HG02623 (cell line): ENCODE results near the gene STX7.
A peak's percentile ranks its signal among the peaks of the same experiment; 100 is the strongest.
"Not testable (repeated sequence)": the region's sequence is repeated elsewhere in the genome, so short reads cannot be mapped to it uniquely, and the experiment has no call there.

Experiments
- ATAC-seq: cut with Tn5 transposase; IDR thresholded peaks from one replicate; pipeline ENCODE4 v1.9.1; 2021; ENCODE audit warnings: moderate library complexity; ENCODE audit not compliant: unreplicated experiment

STX7 gene

GRCh38 chr6:132512638-132513632 lies at the start of gene STX7:
TSS of gene STX7 (minus strand) at chr6:132513116. CDS start at chr6:132503530, 9,586 bp downstream.
- peak; percentile 90 for ATAC-seq

GRCh38 chr6:132560087-132560486 lies 47.2 kb upstream of the STX7 start:
- not testable (repeated sequence) for ATAC-seq

GRCh38 chr6:132552372-132552771 lies 39.5 kb upstream of the STX7 start, which contains the start of gene TAAR8:
TSS of gene TAAR8 (plus strand) at chr6:132552672. CDS start at chr6:132552693, 21 bp downstream.
- ATAC-seq, result no peak

- ATAC-seq, result no peak
These were observed 38.3 kb upstream of the STX7 start for GRCh38 chr6:132551214-132551613.

- no peak for ATAC-seq
These were observed 36.0 kb upstream of the STX7 start for GRCh38 chr6:132548746-132549463.

GRCh38 chr6:132544826-132545225 lies 31.9 kb upstream of the STX7 start:
- ATAC-seq, result no peak

- no peak for ATAC-seq
These were observed 25.1 kb upstream of the STX7 start, which contains the start of gene TAAR9 for GRCh38 chr6:132537977-132538376. TSS of gene TAAR9 (plus strand) at chr6:132538277. CDS start at chr6:132538290, 13 bp downstream.

GRCh38 chr6:132537145-132537544 lies 24.2 kb upstream of the STX7 start:
- no peak for ATAC-seq

- not testable (repeated sequence) for ATAC-seq
These were observed 21.6 kb upstream of the STX7 start for GRCh38 chr6:132534546-132534945.

- ATAC-seq, result peak; percentile 93
These were observed 17.5 kb upstream of the STX7 start for GRCh38 chr6:132530293-132530974.

GRCh38 chr6:132527791-132528190 lies 14.9 kb upstream of the STX7 start:
- no peak for ATAC-seq

- no peak for ATAC-seq
These were observed 13.5 kb upstream of the STX7 start for GRCh38 chr6:132526461-132526860.

- no peak for ATAC-seq
These were observed 12.9 kb upstream of the STX7 start for GRCh38 chr6:132525866-132526265.

- no peak for ATAC-seq
These were observed 11.7 kb upstream of the STX7 start for GRCh38 chr6:132524646-132525045.

- no peak for ATAC-seq
These were observed 8.0 kb upstream of the STX7 start for GRCh38 chr6:132520953-132521352.

GRCh38 chr6:132515386-132515785 lies 2.5 kb upstream of the STX7 start:
- no peak for ATAC-seq

GRCh38 chr6:132513831-132514545 lies 1.1 kb upstream of the STX7 start:
- ATAC-seq, result no peak

- no peak for ATAC-seq
These were observed 626 bp downstream of the STX7 start for GRCh38 chr6:132512342-132512637.

GRCh38 chr6:132511831-132512220 lies 1.1 kb downstream of the STX7 start:
- no peak for ATAC-seq

GRCh38 chr6:132511210-132511830 lies 1.6 kb downstream of the STX7 start:
- ATAC-seq, result no peak
